ENCODE data around the gene DAZAP1. TPM values are rescaled to one million over a fixed set of nuclear protein-coding genes. Genes with fewer than 3 reads are reported as not detected.

DAZAP1 gene
- total RNA-seq, 1 experiment from 2014 or later: 229 TPM

DNA sequence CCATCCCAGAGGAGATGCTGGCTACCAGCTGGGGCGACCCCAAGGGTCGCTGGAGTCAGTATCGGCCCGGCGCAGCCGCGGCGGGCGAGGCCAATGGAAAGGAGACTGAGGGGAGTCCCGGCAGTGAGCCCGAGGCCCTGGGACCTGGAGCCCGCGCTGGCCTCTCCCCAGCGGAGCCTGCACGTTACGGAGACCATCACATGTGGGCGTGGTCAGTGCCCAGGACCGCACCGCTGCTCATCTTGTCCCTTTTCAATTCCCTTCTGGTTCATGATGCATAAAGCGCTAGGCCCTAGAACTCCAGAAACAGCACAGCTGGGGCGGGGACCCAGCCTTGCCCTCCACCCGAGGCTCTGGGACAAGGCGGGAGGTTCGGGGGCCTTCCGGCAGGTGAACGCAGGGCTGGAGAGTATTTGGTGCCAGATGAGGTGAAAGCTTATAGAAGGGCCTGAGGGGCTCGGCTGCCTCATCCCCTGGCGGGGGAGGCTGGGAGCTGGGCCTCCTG, 63.7 kb downstream of the DAZAP1 start:
- DNase-seq (ENCODE audit: low spot score): peak; percentile 61
- peaks cover 61% of the 10 kb centered on the region for H3K27me3 ChIP-seq (replicated peaks; ENCODE audit: insufficient read depth, low read depth, low read length, poor library complexity)
- peak overlapping the region; percentile 35 for H3K4me3 ChIP-seq (ENCODE audit: low read depth, low read length, poor library complexity, severe bottlenecking)
- no TSS peak for BruUV-seq (replicated peaks)
- peaks cover 24% of the 10 kb centered on the region for H3K4me1 ChIP-seq (ENCODE audit: insufficient read depth, low read length, poor library complexity, severe bottlenecking)
- no peak for TF ChIP-seq EZH2 (IDR thresholded peaks at IDR 0.05; ENCODE audit: borderline replicate concordance, low read depth, low read length, poor library complexity, severe bottlenecking)
- TF ChIP-seq CTCF (conservative IDR thresholded peaks at IDR 0.05; ENCODE audit: low read depth, low read length): no peak
- CTCF ChIA-PET: interaction anchor here (0.6 to 1.2 kb wide), 2 partner anchors 26 to 687 kb away, joined by 3 to 9 read pairs; no protein-coding TSS in a partner anchor
- no peak overlapping the region for H3K27ac ChIP-seq (ENCODE audit: low read depth, low read length, poor library complexity, severe bottlenecking)
- H3K9me3 ChIP-seq (ENCODE audit: low read depth, low read length, poor library complexity, severe bottlenecking): no peaks in the 10 kb centered on the region
- POLR2A ChIA-PET (ENCODE audit: low non-redundant PET): no interaction called here
- no peaks in the 10 kb centered on the region for H3K36me3 ChIP-seq (ENCODE audit: insufficient read depth, low read length, poor library complexity, severe bottlenecking)
- intact Hi-C loops (cut with micrococcal nuclease; ENCODE audit: unreplicated experiment): no loop called here

GRCh38 chr19:1471515-1472160, 64.3 kb downstream of the DAZAP1 start:
- POLR2A ChIA-PET (ENCODE audit: low non-redundant PET): interaction anchor here (0.6 kb wide), 1 partner anchor 27 kb away, joined by 9 read pairs; no protein-coding TSS in a partner anchor
- Histone ChIP-seq H3K9me3 (ENCODE audit: low read depth, low read length, poor library complexity, severe bottlenecking) (no peaks in the 10 kb centered on the region), H3K27me3 (replicated peaks; ENCODE audit: insufficient read depth, low read depth, low read length, poor library complexity) (peaks cover 56% of the 10 kb centered on the region), H3K36me3 (ENCODE audit: insufficient read depth, low read length, poor library complexity, severe bottlenecking) (no peaks in the 10 kb centered on the region), H3K4me3 (ENCODE audit: low read depth, low read length, poor library complexity, severe bottlenecking) (no peak overlapping the region), H3K27ac (ENCODE audit: low read depth, low read length, poor library complexity, severe bottlenecking) (no peak overlapping the region), H3K4me1 (ENCODE audit: insufficient read depth, low read length, poor library complexity, severe bottlenecking) (peaks cover 24% of the 10 kb centered on the region)
- BruUV-seq (replicated peaks): no TSS peak
- TF ChIP-seq EZH2 (IDR thresholded peaks at IDR 0.05; ENCODE audit: borderline replicate concordance, low read depth, low read length, poor library complexity, severe bottlenecking): no peak
- TF ChIP-seq CTCF (conservative IDR thresholded peaks at IDR 0.05; ENCODE audit: low read depth, low read length): peak; percentile 37; the same call in 1 of the 2 replicates
- DNase-seq (ENCODE audit: low spot score): peak; percentile 56
- intact Hi-C loops (cut with micrococcal nuclease; ENCODE audit: unreplicated experiment): no loop called here
- CTCF ChIA-PET: interaction anchor here (0.6 to 1.2 kb wide), 3 partner anchors 9 to 686 kb away, joined by 3 to 9 read pairs (median 7); no protein-coding TSS in a partner anchor

DNA sequence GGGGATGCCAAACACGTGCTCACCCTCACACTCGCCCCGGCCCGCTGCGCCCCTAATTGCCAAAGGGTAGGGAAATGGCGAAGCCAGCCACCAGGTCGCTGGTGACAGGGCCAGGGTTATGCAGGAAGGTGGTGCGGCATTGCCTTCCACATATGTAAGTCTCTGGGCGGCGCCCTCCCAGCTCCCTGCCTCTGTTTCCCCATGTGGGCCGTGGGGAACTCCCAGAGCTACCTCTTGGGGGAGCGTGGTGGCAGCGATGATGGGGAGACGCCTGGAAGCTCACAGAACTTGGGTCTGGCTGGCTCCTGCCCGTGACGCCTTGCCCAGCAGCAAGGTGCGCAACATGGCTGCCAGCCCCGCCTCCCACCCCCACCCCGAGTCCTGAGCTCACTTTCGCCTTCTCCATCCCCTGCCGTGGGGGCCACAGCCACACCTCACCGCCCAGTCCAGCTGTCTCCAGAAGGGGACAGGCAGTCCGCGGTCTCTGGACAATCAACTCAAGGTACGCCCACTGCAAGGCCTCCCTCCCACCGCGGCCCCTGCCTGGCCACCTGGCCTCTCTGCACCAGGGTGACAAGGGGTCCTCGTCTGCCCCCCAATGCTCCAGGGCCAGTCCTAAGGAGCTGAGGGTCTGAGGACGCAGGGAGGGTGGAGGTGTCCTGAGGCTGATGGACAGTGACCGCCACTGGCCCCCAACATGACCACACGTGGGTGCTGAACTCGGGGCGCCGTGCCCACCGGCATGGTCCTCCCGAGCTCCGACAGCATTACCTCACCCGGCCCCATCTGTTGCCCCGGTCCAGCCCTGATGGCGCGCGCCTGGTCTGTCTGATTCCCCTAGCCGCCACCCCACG, 65.1 kb downstream of the DAZAP1 start:
- H3K27ac ChIP-seq (ENCODE audit: low read depth, low read length, poor library complexity, severe bottlenecking): no peak overlapping the region
- CTCF ChIA-PET: interaction anchor here (1.2 kb wide), 1 partner anchor 27 kb away, joined by 3 read pairs; no protein-coding TSS in a partner anchor
- H3K27me3 ChIP-seq (replicated peaks; ENCODE audit: insufficient read depth, low read depth, low read length, poor library complexity): peaks cover 47% of the 10 kb centered on the region

More for the DNA sequence above, 65.1 kb downstream of the DAZAP1 start:
- BruUV-seq (replicated peaks): no TSS peak
- H3K4me1 ChIP-seq (ENCODE audit: insufficient read depth, low read length, poor library complexity, severe bottlenecking): peaks cover 27% of the 10 kb centered on the region
- intact Hi-C loops (cut with micrococcal nuclease; ENCODE audit: unreplicated experiment): no loop called here
- H3K36me3 ChIP-seq (ENCODE audit: insufficient read depth, low read length, poor library complexity, severe bottlenecking): peaks cover 3% of the 10 kb centered on the region
- POLR2A ChIA-PET (ENCODE audit: low non-redundant PET): interaction anchor here (0.6 kb wide), 1 partner anchor 17 kb away, joined by 10 read pairs; no protein-coding TSS in a partner anchor
- H3K9me3 ChIP-seq (ENCODE audit: low read depth, low read length, poor library complexity, severe bottlenecking): no peaks in the 10 kb centered on the region
- no peak for TF ChIP-seq CTCF (conservative IDR thresholded peaks at IDR 0.05; ENCODE audit: low read depth, low read length)
- TF ChIP-seq EZH2 (IDR thresholded peaks at IDR 0.05; ENCODE audit: borderline replicate concordance, low read depth, low read length, poor library complexity, severe bottlenecking): no peak
- no peak overlapping the region for H3K4me3 ChIP-seq (ENCODE audit: low read depth, low read length, poor library complexity, severe bottlenecking)
- DNase-seq (ENCODE audit: low spot score): no peak
